OCI-LY1 (cell line): ENCODE measurements around the gene SSBP3.

Source experiments
- H2AFZ ChIP-seq: fragments of 200-600 bp; sonication (generic), shearing (Covaris generic); 2 replicates; pipeline ENCODE4 v1.6.0; 2014; ENCODE audit warnings: antibody characterized with exemption, mild to moderate bottlenecking, low read length
- H3F3A ChIP-seq: fragments of 200-600 bp; sonication (generic), shearing (Covaris generic); 2 replicates; pipeline ENCODE4 v1.6.0; 2014; ENCODE audit warnings: mild to moderate bottlenecking, antibody characterized with exemption, low read length, moderate library complexity; ENCODE audit not compliant: insufficient read depth
- H3K27ac ChIP-seq: fragments of 200-600 bp; sonication (generic); 2 replicates; pipeline ENCODE4 v1.5.1; 2014; ENCODE audit warnings: low read length, mixed run types, mild to moderate bottlenecking, low read depth; ENCODE audit not compliant: poor library complexity, severe bottlenecking
- H3K27me3 ChIP-seq: fragments of 200-600 bp; sonication (generic); 2 replicates; pipeline ENCODE4 v1.6.0; 2014; ENCODE audit warnings: antibody characterized with exemption, mild to moderate bottlenecking, low read length, moderate library complexity; ENCODE audit not compliant: insufficient read depth
- H3K36me3 ChIP-seq: fragments of 200-600 bp; sonication (generic); 2 replicates; pipeline ENCODE4 v1.6.1; 2014; ENCODE audit warnings: mild to moderate bottlenecking, antibody characterized with exemption, low read length, moderate library complexity, mixed read lengths; ENCODE audit not compliant: insufficient read depth
- H3K4me1 ChIP-seq: fragments of 200-600 bp; sonication (generic); 2 replicates; pipeline ENCODE4 v1.5.1; 2014; ENCODE audit warnings: mild to moderate bottlenecking, low read length, moderate library complexity; ENCODE audit not compliant: insufficient read depth, severe bottlenecking
- H3K4me2 ChIP-seq: fragments of 200-600 bp; sonication (generic), shearing (Covaris generic); 2 replicates; pipeline ENCODE4 v1.6.1; 2014; ENCODE audit warnings: low read length
- H3K4me3 ChIP-seq: fragments of 200-600 bp; sonication (generic); 2 replicates; pipeline ENCODE4 v1.5.1; 2014; ENCODE audit warnings: low read length, low read depth, mild to moderate bottlenecking, mixed read lengths; ENCODE audit not compliant: poor library complexity, severe bottlenecking
- H3K79me2 ChIP-seq: fragments of 200-600 bp; shearing (Covaris generic); 2 replicates; pipeline ENCODE4 v1.6.1; 2016; ENCODE audit warnings: mixed run types, low read length, mixed read lengths; ENCODE audit not compliant: insufficient read depth
- H3K9ac ChIP-seq: fragments of 200-600 bp; sonication (generic), shearing (Covaris generic); 2 replicates; pipeline ENCODE4 v1.6.1; 2014; ENCODE audit warnings: mild to moderate bottlenecking, low read length, mixed read lengths
- H3K9me2 ChIP-seq: fragments of 200-600 bp; sonication (generic), shearing (Covaris generic); 2 replicates; pipeline ENCODE4 v1.6.1; 2014; ENCODE audit warnings: low read depth, mild to moderate bottlenecking, low read length, mixed read lengths
- H3K9me3 ChIP-seq: fragments of 200-600 bp; shearing (Covaris generic); 2 replicates; pipeline ENCODE4 v1.6.1; 2014; ENCODE audit warnings: low read length, mixed read lengths
- H4K20me1 ChIP-seq: fragments of 200-600 bp; sonication (generic), shearing (Covaris generic); 2 replicates; pipeline ENCODE4 v1.6.0; 2016; ENCODE audit warnings: mild to moderate bottlenecking, low read length; ENCODE audit not compliant: insufficient read depth
- CTCF ChIP-seq: fragments of 200-600 bp; sonication (generic), shearing (Covaris generic); IDR thresholded peaks from 2 replicates; pipeline ENCODE4 v1.5.1; 2017; ENCODE audit warnings: mild to moderate bottlenecking, antibody characterized with exemption, low read length, moderate library complexity, mixed read lengths
- EZH2 ChIP-seq: fragments of 200-600 bp; sonication (generic), shearing (Covaris generic); IDR thresholded peaks from 2 replicates; pipeline ENCODE4 v1.8.0; 2017; ENCODE audit warnings: borderline replicate concordance, mixed run types, mild to moderate bottlenecking, antibody characterized with exemption, low read length, moderate library complexity, mixed read lengths

Gene SSBP3

GRCh38 chr1:54262244-54262643 lies 143.9 kb downstream of the SSBP3 start:
- H3K79me2 ChIP-seq, result no peaks in the 10 kb centered on the region
- no peak overlapping the region for H3K9ac ChIP-seq
- no peaks in the 10 kb centered on the region for H3K36me3 ChIP-seq
- no peaks in the 10 kb centered on the region for H3K9me3 ChIP-seq
- no peak for TF ChIP-seq EZH2
- no peak for TF ChIP-seq CTCF
- H3K4me2 ChIP-seq, result no peak overlapping the region
- no peaks in the 10 kb centered on the region for H3K4me1 ChIP-seq
- no peaks in the 10 kb centered on the region for H3F3A ChIP-seq
- no peaks in the 10 kb centered on the region for H3K27me3 ChIP-seq
- no peaks in the 10 kb centered on the region for H3K9me2 ChIP-seq
- H2AFZ ChIP-seq, result no peak overlapping the region
- no peak overlapping the region for H3K27ac ChIP-seq
- no peaks in the 10 kb centered on the region for H4K20me1 ChIP-seq
- no peak overlapping the region for H3K4me3 ChIP-seq

- H3K27ac ChIP-seq, result no peak overlapping the region
- H3K9me3 ChIP-seq, result no peaks in the 10 kb centered on the region
- H3K9me2 ChIP-seq, result no peaks in the 10 kb centered on the region
- H3K79me2 ChIP-seq, result no peaks in the 10 kb centered on the region
- H3K36me3 ChIP-seq, result no peaks in the 10 kb centered on the region
- no peak overlapping the region for H2AFZ ChIP-seq
- no peak overlapping the region for H3K9ac ChIP-seq
- no peaks in the 10 kb centered on the region for H3F3A ChIP-seq
- no peaks in the 10 kb centered on the region for H4K20me1 ChIP-seq
- H3K4me3 ChIP-seq, result no peak overlapping the region
- H3K4me1 ChIP-seq, result no peaks in the 10 kb centered on the region
- TF ChIP-seq CTCF (no peak), EZH2 (no peak)
- H3K4me2 ChIP-seq, result no peak overlapping the region
- H3K27me3 ChIP-seq, result no peaks in the 10 kb centered on the region
Measured at GRCh38 chr1:54260810-54261209, 145.4 kb downstream of the SSBP3 start.

GRCh38 chr1:54259546-54260140 lies 146.6 kb downstream of the SSBP3 start:
- H3K27ac ChIP-seq, result no peak overlapping the region
- H2AFZ ChIP-seq, result no peak overlapping the region
- H3K9ac ChIP-seq, result no peak overlapping the region
- no peak overlapping the region for H3K4me2 ChIP-seq
- H3K79me2 ChIP-seq, result no peaks in the 10 kb centered on the region
- no peaks in the 10 kb centered on the region for H3K36me3 ChIP-seq
- no peaks in the 10 kb centered on the region for H4K20me1 ChIP-seq
- H3K9me3 ChIP-seq, result no peaks in the 10 kb centered on the region
- no peaks in the 10 kb centered on the region for H3K27me3 ChIP-seq
- no peaks in the 10 kb centered on the region for H3K4me1 ChIP-seq
- no peak overlapping the region for H3K4me3 ChIP-seq
- H3K9me2 ChIP-seq, result no peaks in the 10 kb centered on the region
- no peak for TF ChIP-seq CTCF
- no peak for TF ChIP-seq EZH2
- H3F3A ChIP-seq, result no peaks in the 10 kb centered on the region
